ENCODE measurements around the gene PLEKHG4.

Gene PLEKHG4

DNA sequence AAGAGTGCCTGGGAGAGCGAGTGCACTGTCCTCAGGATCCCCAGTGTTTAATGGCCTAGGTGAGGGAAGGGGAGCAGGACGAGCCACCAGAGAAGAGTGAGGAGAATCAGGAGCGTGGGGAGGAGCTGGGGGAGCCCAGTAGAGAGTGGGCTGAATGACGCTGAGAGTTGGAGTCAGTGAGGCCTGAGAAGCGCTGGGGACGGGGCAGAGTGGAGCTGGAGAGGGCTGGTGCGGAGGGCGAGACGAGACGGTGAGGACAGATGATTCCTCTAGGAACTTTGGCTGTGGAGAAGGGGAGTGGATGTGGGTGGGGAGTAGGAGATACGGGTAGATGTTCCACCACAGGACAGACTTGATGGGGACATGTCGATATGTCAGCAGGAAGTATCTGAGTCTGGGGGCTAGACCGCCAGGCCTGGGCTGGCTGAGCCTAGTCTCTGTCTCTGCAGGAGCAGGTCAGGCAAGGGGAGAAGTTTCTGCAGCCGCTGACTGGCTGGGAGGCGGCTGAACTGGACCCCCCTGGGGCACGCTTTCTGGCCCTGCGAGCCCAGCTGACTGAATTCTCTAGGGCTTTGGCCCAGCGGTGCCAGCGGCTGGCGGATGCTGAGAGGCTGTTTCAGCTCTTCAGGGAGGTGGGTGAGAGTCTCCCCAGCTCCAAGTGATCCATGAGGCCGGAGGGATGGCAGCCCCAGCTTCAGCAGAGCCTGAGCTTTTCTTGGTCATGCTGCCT is 4.7 kb downstream of the PLEKHG4 start:
- Histone ChIP-seq H3K4me2 (peak overlapping the region; percentile 83), H3K4me1 (peaks cover 35% of the 10 kb centered on the region)
- no peak for TF ChIP-seq Cebpa-rat (IDR thresholded peaks at IDR 0.05)

DNA sequence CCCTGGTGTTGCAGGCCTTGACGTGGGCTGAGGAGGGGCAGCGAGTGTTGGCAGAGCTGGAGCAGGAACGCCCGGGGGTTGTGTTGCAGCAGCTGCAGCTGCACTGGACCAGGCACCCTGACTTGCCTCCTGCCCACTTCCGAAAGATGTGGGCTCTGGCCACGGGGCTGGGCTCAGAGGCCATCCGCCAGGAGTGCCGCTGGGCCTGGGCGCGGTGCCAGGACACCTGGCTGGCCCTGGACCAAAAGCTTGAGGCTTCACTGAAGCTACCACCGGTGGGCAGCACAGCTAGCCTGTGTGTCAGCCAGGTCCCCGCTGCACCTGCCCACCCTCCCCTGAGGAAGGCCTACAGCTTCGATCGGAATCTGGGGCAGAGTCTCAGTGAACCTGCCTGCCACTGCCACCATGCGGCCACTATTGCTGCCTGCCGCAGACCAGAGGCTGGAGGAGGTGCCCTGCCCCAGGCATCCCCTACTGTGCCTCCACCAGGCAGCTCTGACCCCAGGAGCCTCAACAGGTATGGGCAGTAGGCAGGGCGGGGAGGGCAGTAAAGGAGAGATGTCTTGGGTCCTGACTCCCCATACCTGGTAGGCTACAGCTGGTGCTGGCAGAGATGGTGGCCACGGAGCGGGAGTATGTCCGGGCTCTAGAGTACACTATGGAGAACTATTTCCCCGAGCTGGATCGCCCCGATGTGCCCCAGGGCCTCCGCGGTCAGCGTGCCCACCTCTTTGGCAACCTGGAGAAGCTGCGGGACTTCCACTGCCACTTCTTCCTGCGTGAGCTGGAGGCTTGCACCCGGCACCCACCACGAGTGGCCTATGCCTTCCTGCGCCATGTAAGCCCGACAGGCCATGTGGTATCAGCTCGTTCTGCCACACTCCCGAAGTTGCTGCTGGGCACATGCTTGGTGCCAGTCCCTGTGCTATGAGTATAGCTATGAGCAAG is 5.6 kb downstream of the PLEKHG4 start:
- H3K4me1 ChIP-seq: peaks cover 34% of the 10 kb centered on the region
- no peaks in the 10 kb centered on the region for H3K9me3 ChIP-seq
- H3K27me3 ChIP-seq: no peaks in the 10 kb centered on the region
- no peaks in the 10 kb centered on the region for H3K36me3 ChIP-seq
- H4K20me1 ChIP-seq: no peaks in the 10 kb centered on the region
- peak overlapping the region; percentile 83 for H3K4me2 ChIP-seq
- no peak overlapping the region for H3K9ac ChIP-seq
- no peak for TF ChIP-seq Cebpa-rat (IDR thresholded peaks at IDR 0.05)
- H3K27ac ChIP-seq: peak overlapping the region; percentile 38; the same call in 1 of the 2 replicates
- H3K4me3 ChIP-seq: no peak overlapping the region

More for the DNA sequence above, 4.7 kb downstream of the PLEKHG4 start:
- Histone ChIP-seq H3K36me3 (no peaks in the 10 kb centered on the region), H3K27ac (peak overlapping the region; percentile 38), H4K20me1 (no peaks in the 10 kb centered on the region), H3K9ac (peak overlapping the region; percentile 51), H3K4me3 (no peak overlapping the region), H3K9me3 (no peaks in the 10 kb centered on the region), H3K27me3 (no peaks in the 10 kb centered on the region)

DNA sequence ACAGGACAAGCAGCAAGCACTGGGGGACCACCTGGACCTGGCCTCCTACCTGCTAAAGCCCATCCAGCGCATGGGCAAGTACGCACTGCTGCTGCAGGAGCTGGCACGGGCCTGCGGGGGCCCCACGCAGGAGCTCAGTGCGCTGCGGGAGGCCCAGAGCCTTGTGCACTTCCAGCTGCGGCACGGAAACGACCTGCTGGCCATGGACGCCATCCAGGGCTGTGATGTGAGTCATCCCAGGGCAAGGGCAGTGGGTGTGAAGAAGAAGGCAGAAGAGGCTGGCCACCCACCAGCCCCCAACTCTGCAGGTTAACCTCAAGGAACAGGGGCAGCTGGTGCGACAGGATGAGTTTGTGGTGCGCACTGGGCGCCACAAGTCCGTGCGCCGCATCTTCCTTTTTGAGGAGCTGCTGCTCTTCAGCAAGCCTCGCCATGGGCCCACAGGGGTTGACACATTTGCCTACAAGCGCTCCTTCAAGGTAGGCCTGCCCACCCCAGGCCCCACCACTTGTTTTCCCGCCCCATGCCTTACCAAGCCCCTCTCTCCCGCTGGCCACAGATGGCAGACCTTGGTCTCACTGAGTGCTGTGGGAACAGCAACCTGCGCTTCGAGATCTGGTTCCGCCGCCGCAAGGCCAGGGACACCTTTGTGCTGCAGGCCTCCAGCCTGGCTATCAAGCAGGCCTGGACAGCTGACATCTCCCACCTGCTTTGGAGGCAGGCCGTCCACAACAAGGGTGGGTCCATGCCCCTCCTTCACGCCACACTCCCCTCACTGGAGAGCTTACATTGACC is 7.3 kb downstream of the PLEKHG4 start:
- H3K9me3 ChIP-seq: no peaks in the 10 kb centered on the region
- H3K36me3 ChIP-seq: no peaks in the 10 kb centered on the region
- H3K27me3 ChIP-seq: no peaks in the 10 kb centered on the region
- TF ChIP-seq Cebpa-rat (IDR thresholded peaks at IDR 0.05): no peak
- no peak overlapping the region for H3K4me2 ChIP-seq
- H3K4me1 ChIP-seq: peaks cover 34% of the 10 kb centered on the region
- H3K9ac ChIP-seq: no peak overlapping the region
- no peak overlapping the region for H3K27ac ChIP-seq
- no peaks in the 10 kb centered on the region for H4K20me1 ChIP-seq
- H3K4me3 ChIP-seq: no peak overlapping the region

DNA sequence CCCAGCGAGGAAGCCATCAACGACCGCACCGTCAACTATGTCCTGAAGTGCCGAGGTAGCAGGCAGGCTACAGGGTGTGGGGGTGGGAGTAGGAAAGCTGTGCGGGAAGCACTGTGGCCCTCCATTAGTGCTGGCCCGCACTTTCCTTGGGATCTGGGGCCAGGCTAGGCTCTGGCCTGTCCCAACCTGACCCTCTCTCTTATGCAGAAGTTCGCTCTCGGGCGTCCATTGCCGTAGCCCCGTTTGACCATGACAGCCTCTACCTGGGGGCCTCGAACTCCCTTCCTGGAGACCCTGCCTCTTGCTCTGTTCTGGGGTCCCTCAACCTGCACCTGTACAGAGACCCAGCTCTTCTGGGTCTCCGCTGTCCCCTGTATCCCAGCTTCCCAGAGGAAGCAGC is 8.6 kb downstream of the PLEKHG4 start:
- peaks cover 34% of the 10 kb centered on the region for H3K4me1 ChIP-seq
- no peaks in the 10 kb centered on the region for H3K9me3 ChIP-seq
- no peak overlapping the region for H3K9ac ChIP-seq
- no peak for TF ChIP-seq Cebpa-rat (IDR thresholded peaks at IDR 0.05)
- H3K4me2 ChIP-seq: no peak overlapping the region
- H3K4me3 ChIP-seq: no peak overlapping the region
- no peaks in the 10 kb centered on the region for H3K27me3 ChIP-seq
- H3K27ac ChIP-seq: no peak overlapping the region
- no peaks in the 10 kb centered on the region for H3K36me3 ChIP-seq
- H4K20me1 ChIP-seq: no peaks in the 10 kb centered on the region

DNA sequence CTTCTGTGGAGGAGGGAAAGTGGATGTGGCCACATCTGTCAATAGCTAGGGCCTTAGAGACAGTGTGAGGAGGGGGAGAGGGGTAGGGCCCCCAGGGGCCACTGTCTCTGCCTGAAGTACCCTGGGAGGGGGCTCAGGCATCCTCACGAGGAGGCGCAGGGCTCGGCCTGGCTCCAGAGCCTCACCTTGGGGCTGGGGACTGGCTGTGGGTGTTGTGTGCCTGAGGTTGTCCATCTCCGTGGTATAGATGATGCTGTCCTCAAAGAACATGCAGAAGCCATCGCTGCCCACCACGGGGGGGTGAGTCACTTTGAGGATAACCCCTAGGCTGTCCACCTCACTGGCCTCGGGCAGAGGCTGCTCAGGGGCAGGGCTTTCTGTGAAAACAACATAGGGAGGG is 12.1 kb downstream of the PLEKHG4 start:
- Histone ChIP-seq H3K27ac (no peak overlapping the region), H3K9ac (no peak overlapping the region), H4K20me1 (no peaks in the 10 kb centered on the region)

DNA sequence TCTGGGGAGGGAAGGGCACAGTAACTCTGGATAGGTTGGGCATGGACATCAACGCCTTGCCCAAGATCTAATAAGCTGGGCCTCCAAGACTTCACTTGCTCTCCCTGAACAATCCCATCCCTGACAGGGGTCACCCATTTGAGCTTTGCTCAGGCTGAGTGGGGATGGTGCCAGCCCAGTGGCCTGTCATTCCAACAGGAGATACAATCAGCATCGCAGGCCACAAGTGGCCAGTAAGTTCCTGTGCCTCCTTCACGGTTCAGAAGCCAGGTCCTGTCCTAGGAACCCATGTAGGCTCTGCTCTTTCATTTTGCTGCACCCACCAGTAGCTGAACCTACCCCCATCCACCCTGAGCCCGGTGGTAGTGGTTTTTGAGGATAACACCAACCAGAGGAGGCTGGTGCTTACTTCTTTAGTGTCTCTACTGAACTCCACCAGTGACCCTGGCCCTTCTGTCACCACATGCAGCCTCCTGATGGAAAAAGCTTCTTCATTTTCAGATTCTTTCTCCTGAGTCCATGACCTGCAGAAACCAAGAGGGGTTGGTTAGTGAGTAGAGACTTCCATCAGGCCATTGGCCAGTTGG is 14.9 kb downstream of the PLEKHG4 start:
- Histone ChIP-seq H3K4me1 (peaks cover 5% of the 10 kb centered on the region), H3K36me3 (no peaks in the 10 kb centered on the region), H3K27ac (no peak overlapping the region), H3K4me2 (no peak overlapping the region), H3K9ac (no peak overlapping the region), H3K27me3 (no peaks in the 10 kb centered on the region), H3K4me3 (no peak overlapping the region), H3K9me3 (no peaks in the 10 kb centered on the region), H4K20me1 (no peaks in the 10 kb centered on the region)
- no peak for TF ChIP-seq Cebpa-rat (IDR thresholded peaks at IDR 0.05)

More for the DNA sequence above, 12.1 kb downstream of the PLEKHG4 start:
- Histone ChIP-seq H3K4me3 (no peak overlapping the region), H3K27me3 (no peaks in the 10 kb centered on the region), H3K9me3 (no peaks in the 10 kb centered on the region), H3K36me3 (no peaks in the 10 kb centered on the region), H3K4me2 (no peak overlapping the region), H3K4me1 (peaks cover 11% of the 10 kb centered on the region)
- no peak for TF ChIP-seq Cebpa-rat (IDR thresholded peaks at IDR 0.05)

DNA sequence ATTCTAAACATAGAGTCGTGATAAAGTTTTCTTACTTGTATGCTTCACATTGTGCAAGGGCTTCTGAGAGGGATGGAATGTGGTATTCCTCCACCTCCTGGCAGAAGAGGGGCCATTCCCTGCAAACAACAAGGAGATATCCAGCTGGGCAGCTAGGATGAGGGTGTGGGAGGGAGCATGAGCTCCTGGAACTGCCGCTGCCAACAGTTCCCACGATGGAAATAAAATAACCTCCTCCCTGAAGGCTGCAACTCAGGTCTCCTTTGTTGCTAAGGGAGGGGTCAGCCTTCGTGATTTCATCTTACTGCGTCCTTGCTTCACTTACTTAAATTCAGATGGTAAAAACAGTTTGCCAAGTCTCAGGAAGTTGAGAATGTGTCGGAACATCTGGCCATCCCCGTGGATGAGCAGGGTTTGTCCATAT is 15.6 kb downstream of the PLEKHG4 start:
- H3K4me2 ChIP-seq: no peak overlapping the region

DNA sequence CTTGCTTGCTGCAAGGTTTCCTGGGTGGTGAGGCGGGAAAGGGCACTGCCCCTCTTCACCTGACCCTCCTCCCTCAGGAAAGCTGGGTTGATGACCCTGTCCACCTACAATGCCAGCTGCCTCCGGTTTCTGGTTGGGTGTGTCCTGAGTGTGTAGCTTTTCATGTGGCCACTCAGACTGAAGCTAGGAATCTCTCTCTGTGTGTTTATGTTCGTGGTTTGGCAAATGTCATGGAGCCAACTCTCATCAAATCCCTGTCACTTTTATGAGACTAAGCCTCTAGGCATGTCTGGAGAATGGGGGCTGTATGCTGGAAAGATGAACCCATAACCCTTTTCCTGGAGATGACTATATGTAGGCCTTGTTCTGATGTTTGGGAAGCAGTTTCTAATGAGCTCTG is 17.1 kb downstream of the PLEKHG4 start:
- H4K20me1 ChIP-seq: no peaks in the 10 kb centered on the region
- no peaks in the 10 kb centered on the region for H3K27me3 ChIP-seq
- H3K27ac ChIP-seq: no peak overlapping the region
- TF ChIP-seq Cebpa-rat (IDR thresholded peaks at IDR 0.05): no peak
- no peaks in the 10 kb centered on the region for H3K4me1 ChIP-seq
- H3K4me2 ChIP-seq: no peak overlapping the region
- H3K4me3 ChIP-seq: no peak overlapping the region
- H3K36me3 ChIP-seq: no peaks in the 10 kb centered on the region
- no peaks in the 10 kb centered on the region for H3K9me3 ChIP-seq
- no peak overlapping the region for H3K9ac ChIP-seq

More for the DNA sequence above, 15.6 kb downstream of the PLEKHG4 start:
- Histone ChIP-seq H3K9me3 (no peaks in the 10 kb centered on the region), H3K9ac (no peak overlapping the region), H4K20me1 (no peaks in the 10 kb centered on the region), H3K27me3 (no peaks in the 10 kb centered on the region), H3K27ac (no peak overlapping the region), H3K4me3 (no peak overlapping the region), H3K36me3 (no peaks in the 10 kb centered on the region), H3K4me1 (no peaks in the 10 kb centered on the region; the same call in 1 of the 2 replicates)
- TF ChIP-seq Cebpa-rat (IDR thresholded peaks at IDR 0.05): no peak

DNA sequence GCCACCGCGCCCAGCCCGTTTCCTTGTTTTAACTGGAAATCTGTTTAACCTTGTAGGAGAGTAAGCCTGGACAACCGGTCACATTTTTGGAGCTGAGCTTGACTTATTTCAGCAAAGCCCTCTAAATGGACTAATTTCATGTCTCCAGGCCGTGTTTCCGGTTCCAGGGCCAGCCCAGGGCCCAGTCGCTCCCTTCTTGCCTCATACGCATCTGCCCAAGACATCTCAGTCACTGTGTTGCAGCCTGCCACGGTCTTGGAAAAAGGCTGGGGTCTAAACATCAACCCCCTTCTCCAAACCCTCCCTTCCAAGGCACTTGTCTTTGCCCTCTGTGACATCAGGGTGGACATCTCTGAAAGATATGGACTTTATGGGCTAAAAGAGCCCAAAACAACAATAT is 18.9 kb downstream of the PLEKHG4 start:
- Histone ChIP-seq H3K9ac (no peak overlapping the region), H3K36me3 (no peaks in the 10 kb centered on the region), H3K27ac (no peak overlapping the region), H4K20me1 (no peaks in the 10 kb centered on the region), H3K4me2 (no peak overlapping the region), H3K27me3 (no peaks in the 10 kb centered on the region), H3K4me1 (no peaks in the 10 kb centered on the region), H3K9me3 (no peaks in the 10 kb centered on the region), H3K4me3 (no peak overlapping the region)
- TF ChIP-seq Cebpa-rat (IDR thresholded peaks at IDR 0.05): no peak
